ENCODE data around the gene MADD. TPM values are rescaled to one million over a fixed set of nuclear protein-coding genes. Genes with fewer than 3 reads are reported as not detected.

MADD gene
- total RNA-seq, 1 experiment from 2014 or later, result 41.0 TPM

- no peak overlapping the region for H4K5ac ChIP-seq (ENCODE audit: insufficient read length, low read depth, low read length)
- no peak for DNase-seq
- no peak overlapping the region for H3K4me3 Mint-ChIP-seq
Measured at GRCh38 chr11:47337229-47337924, 67.4 kb downstream of the MADD start.

More at GRCh38 chr11:47337229-47337924, 67.4 kb downstream of the MADD start:
- no peaks in the 10 kb centered on the region; a peak in 1 of 5 replicates for H3K9me3 Mint-ChIP-seq
- Histone ChIP-seq H3K23me2 (ENCODE audit: insufficient read length, low read depth, low read length, poor library complexity, severe bottlenecking) (no peaks in the 10 kb centered on the region), H4K91ac (ENCODE audit: insufficient read length, low read depth, low read length) (no peak overlapping the region), H4K8ac (replicated peaks; ENCODE audit: insufficient read length, low read depth, low read length) (no peak overlapping the region), H2BK5ac (ENCODE audit: insufficient read length, low read length) (no peak overlapping the region), H3K23ac (ENCODE audit: insufficient read length, low read depth, low read length) (no peak overlapping the region), H3K79me1 (ENCODE audit: insufficient read depth, low read depth, low read length, poor library complexity, severe bottlenecking) (no peaks in the 10 kb centered on the region), H3K79me2 (ENCODE audit: insufficient read depth, low read length) (no peaks in the 10 kb centered on the region), H3K27me3 (ENCODE audit: insufficient read depth, low read length) (no peaks in the 10 kb centered on the region), H3K27ac (ENCODE audit: insufficient read length, low read depth, low read length) (no peak overlapping the region), H2BK12ac (ENCODE audit: insufficient read length, low read depth, low read length) (no peak overlapping the region), H3K4me1 (ENCODE audit: insufficient read depth, low read length) (no peaks in the 10 kb centered on the region), H3K9me3 (ENCODE audit: control insufficient read depth, low read depth, low read length) (no peaks in the 10 kb centered on the region), H2BK20ac (ENCODE audit: low read depth, low read length, poor library complexity, severe bottlenecking) (no peak overlapping the region), H3K4me2 (ENCODE audit: insufficient read depth, insufficient read length, low read length) (no peak overlapping the region), H3T11ph (ENCODE audit: low read length) (no peak overlapping the region), H2BK120ac (ENCODE audit: low read depth, low read length, poor library complexity, severe bottlenecking) (no peak overlapping the region), H4K20me1 (ENCODE audit: control insufficient read depth, insufficient read depth, insufficient read length) (no peaks in the 10 kb centered on the region), H2AK5ac (ENCODE audit: insufficient read length, low read length) (no peak overlapping the region), H3K14ac (ENCODE audit: insufficient read depth, low read length) (no peak overlapping the region), H3K9ac (ENCODE audit: extremely low read depth, insufficient read length, low read length) (no peak overlapping the region), H2BK15ac (ENCODE audit: low read depth, low read length) (no peak overlapping the region), H3K4ac (ENCODE audit: low read depth, low read length) (no peak overlapping the region), H3K56ac (ENCODE audit: insufficient read length, low read depth, low read length) (no peak overlapping the region), H3K18ac (ENCODE audit: insufficient read length, low read depth, low read length) (no peak overlapping the region), H2AFZ (ENCODE audit: low read length) (no peak overlapping the region)
- no peak overlapping the region; a peak in 1 of 7 replicates for H3K27ac Mint-ChIP-seq
- no peaks in the 10 kb centered on the region; a peak in 1 of 7 replicates for H3K36me3 Mint-ChIP-seq (ENCODE audit: insufficient read depth in 1 of 3, low read depth in 3 of 3)
- peaks cover 1% of the 10 kb centered on the region; the same call in 1 of the 2 replicates for H3K27me3 Mint-ChIP-seq (ENCODE audit: low read depth)
- TF ChIP-seq, protein P1, sequence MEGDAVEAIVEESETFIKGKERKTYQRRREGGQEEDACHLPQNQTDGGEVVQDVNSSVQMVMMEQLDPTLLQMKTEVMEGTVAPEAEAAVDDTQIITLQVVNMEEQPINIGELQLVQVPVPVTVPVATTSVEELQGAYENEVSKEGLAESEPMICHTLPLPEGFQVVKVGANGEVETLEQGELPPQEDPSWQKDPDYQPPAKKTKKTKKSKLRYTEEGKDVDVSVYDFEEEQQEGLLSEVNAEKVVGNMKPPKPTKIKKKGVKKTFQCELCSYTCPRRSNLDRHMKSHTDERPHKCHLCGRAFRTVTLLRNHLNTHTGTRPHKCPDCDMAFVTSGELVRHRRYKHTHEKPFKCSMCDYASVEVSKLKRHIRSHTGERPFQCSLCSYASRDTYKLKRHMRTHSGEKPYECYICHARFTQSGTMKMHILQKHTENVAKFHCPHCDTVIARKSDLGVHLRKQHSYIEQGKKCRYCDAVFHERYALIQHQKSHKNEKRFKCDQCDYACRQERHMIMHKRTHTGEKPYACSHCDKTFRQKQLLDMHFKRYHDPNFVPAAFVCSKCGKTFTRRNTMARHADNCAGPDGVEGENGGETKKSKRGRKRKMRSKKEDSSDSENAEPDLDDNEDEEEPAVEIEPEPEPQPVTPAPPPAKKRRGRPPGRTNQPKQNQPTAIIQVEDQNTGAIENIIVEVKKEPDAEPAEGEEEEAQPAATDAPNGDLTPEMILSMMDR (conservative IDR thresholded peaks at IDR 0.05), result no peak
- no peaks in the 10 kb centered on the region for H3K4me1 Mint-ChIP-seq
- no CpG with 5 or more reads among the region's 34 CpGs for WGBS (ENCODE audit: extremely low coverage, insufficient read length, low lambda C conversion rate)
